ENCODE results near the gene PLGRKT. TPM values are rescaled to one million over a fixed set of nuclear protein-coding genes. Genes with fewer than 3 reads are reported as not detected.

Gene PLGRKT
- total RNA-seq, 4 donors from 2014 or later: 8.3 to 43.6 (median 33.2) TPM

DNA sequence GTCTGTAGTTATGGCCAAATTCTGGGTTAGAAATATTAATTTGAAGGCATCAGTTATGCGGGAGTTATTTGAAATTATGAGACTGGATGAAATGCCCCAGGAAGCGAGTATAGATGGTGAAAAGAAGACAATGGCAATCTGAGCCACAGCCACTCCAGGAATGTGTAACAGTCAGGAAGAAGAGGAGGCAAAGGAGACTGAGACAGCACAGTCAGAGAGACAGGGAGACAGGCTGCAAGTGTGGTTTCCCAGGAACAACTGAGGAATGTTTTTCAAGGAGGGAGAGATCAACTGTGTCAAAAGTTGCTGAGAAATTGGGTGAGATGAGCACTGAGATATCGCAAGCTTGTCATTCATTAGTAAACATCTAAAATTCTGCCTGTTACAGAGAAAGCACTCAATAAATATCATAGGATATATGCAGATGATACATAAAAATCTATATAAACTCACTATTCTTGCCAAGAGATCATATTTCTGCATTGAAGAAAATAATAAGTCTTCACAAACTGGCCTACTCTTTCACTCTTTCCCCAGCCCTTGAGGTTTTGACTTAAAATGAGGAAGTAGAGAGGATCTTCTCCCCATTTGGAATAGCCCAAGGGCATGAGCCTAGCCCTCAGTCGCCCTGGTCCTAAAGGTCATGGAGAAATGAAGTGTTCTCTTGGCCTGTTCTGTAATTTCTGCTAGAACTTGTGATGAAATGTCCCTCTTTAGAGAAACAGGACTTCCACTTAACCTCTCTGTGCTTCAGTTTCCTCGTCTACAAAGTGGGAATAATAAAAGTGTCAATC lies 49.5 kb downstream of the PLGRKT start:
- Histone ChIP-seq H3K4me3 (no peak overlapping the region), H3K27me3 (no peaks in the 10 kb centered on the region), H3K27ac (no peak overlapping the region), H3K9me3 (no peaks in the 10 kb centered on the region), H3K4me1 (no peaks in the 10 kb centered on the region), H3K36me3 (no peaks in the 10 kb centered on the region)
- TF ChIP-seq, protein P1, sequence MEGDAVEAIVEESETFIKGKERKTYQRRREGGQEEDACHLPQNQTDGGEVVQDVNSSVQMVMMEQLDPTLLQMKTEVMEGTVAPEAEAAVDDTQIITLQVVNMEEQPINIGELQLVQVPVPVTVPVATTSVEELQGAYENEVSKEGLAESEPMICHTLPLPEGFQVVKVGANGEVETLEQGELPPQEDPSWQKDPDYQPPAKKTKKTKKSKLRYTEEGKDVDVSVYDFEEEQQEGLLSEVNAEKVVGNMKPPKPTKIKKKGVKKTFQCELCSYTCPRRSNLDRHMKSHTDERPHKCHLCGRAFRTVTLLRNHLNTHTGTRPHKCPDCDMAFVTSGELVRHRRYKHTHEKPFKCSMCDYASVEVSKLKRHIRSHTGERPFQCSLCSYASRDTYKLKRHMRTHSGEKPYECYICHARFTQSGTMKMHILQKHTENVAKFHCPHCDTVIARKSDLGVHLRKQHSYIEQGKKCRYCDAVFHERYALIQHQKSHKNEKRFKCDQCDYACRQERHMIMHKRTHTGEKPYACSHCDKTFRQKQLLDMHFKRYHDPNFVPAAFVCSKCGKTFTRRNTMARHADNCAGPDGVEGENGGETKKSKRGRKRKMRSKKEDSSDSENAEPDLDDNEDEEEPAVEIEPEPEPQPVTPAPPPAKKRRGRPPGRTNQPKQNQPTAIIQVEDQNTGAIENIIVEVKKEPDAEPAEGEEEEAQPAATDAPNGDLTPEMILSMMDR (IDR thresholded peaks at IDR 0.05): no peak
- TF ChIP-seq POLR2A (IDR thresholded peaks at IDR 0.05): no peak
- no peak for DNase-seq

DNA sequence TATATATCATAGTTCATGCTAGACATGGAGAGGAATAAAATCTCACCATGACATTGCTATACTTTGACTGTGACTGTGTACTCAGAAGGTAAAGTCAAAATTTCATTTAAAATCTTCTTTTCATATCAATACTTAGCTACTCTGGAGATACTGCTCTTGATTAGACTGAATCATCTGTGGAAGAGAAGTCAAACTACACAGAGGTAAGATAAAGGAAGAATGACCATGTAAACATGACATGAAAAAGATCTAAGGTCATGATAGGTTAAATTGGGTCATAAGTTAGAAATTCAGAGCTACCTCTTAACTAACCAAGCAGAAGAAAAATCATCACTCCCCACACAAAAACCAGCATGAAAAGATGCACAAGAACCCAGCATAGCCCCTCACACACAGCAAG lies 53.3 kb downstream of the PLGRKT start:
- DNase-seq: no peak
- Histone ChIP-seq H3K27me3 (no peaks in the 10 kb centered on the region), H3K4me3 (no peak overlapping the region), H3K27ac (no peak overlapping the region), H3K4me1 (no peaks in the 10 kb centered on the region), H3K36me3 (peaks cover 0 to 8% (median 0%) of the 10 kb centered on the region in 3 donors), H3K9me3 (no peaks in the 10 kb centered on the region)
- TF ChIP-seq POLR2A (IDR thresholded peaks at IDR 0.05): no peak
- TF ChIP-seq, protein P1 (IDR thresholded peaks at IDR 0.05): no peak

DNA sequence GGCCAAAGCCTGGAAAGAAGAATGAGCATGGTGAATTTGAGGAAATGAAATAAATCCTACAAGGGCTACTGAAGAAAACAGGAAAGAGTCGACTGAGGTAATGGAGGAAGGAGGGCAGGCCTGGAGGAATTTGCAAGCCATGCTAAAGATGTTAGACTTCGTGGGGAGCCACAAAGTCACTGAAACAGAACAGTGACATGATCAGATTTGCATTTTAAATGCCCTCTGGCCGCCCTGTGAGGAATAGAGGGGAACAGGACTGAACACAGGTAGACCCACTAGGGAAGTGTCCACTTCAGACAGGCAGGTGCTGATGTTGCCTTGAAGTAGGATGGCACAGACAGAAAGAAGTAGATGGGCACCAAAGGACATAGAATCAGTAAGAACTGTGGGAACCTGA lies 55.2 kb downstream of the PLGRKT start:
- H3K27me3 ChIP-seq: no peaks in the 10 kb centered on the region
- no peak overlapping the region for H3K27ac ChIP-seq
- H3K9me3 ChIP-seq: no peaks in the 10 kb centered on the region
- no peaks in the 10 kb centered on the region for H3K4me1 ChIP-seq
- peaks cover 0 to 8% (median 0%) of the 10 kb centered on the region in 3 donors for H3K36me3 ChIP-seq
- TF ChIP-seq, protein P1 (IDR thresholded peaks at IDR 0.05): no peak
- TF ChIP-seq POLR2A (IDR thresholded peaks at IDR 0.05): no peak
- no peak overlapping the region for H3K4me3 ChIP-seq
- DNase-seq: no peak

DNA sequence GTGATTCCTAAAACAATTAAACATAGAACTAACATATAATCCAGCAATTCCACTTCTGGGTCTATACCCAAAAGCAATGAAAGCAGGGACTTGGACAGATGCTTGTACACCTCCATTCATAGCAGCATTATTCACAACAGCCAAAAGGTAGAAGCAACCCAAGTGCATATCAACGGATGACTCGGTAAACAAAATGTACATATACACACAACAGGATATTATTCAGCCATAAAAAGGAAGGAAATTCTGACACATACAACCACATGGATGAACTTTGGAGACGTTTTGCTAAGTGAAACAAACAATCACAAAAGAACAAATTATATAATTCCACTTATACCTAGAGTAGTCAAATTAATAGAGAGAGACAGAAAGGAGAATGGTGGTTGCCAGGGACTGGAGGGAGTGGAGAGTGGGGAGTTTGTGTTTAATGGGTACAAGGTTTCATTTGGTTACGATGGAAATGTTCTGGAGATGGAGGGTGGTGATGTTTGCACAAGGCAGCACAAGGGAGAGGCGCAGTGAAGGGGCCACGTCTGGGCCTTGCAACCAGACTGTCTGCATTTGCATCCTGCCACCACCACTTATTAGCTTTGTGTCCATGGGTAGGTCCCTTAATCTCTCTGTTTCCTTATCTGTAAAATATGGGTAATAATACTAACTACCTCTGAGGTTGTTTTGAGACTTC lies 61.8 kb downstream of the PLGRKT start:
- no peaks in the 10 kb centered on the region for H3K9me3 ChIP-seq
- no peak overlapping the region for H3K4me3 ChIP-seq
- DNase-seq: no peak
- no peaks in the 10 kb centered on the region for H3K4me1 ChIP-seq
- H3K27me3 ChIP-seq: no peaks in the 10 kb centered on the region
- peaks cover 0 to 2% (median 0%) of the 10 kb centered on the region in 3 donors for H3K36me3 ChIP-seq
- no peak overlapping the region for H3K27ac ChIP-seq
- no peak for TF ChIP-seq POLR2A (IDR thresholded peaks at IDR 0.05)
- TF ChIP-seq, protein P1 (IDR thresholded peaks at IDR 0.05): no peak

DNA sequence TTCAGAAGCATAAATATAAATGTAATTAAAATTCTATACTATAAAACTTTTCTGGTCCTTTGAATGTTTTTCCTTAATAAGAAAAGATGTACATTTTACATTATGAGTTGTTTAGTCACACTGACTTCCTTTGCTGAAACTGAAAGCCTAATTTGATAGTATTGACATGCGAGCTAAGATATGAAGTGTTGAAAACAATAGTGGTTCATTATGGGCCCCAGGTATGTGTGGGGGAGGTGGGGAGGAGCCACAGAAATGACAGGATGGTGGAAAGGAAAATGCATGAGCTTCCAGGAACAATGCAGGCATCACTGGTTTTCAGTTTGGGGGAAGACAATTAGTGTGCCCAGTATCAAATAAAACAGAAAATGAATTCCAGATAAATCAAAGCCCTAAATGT lies 62.6 kb downstream of the PLGRKT start:
- Histone ChIP-seq H3K9me3 (no peaks in the 10 kb centered on the region), H3K27me3 (no peaks in the 10 kb centered on the region), H3K4me1 (no peaks in the 10 kb centered on the region), H3K4me3 (no peak overlapping the region), H3K36me3 (no peaks in the 10 kb centered on the region), H3K27ac (no peak overlapping the region)
- no peak for DNase-seq
- no peak for TF ChIP-seq POLR2A (IDR thresholded peaks at IDR 0.05)
- TF ChIP-seq, protein P1 (IDR thresholded peaks at IDR 0.05): no peak
